Endothelial cell of umbilical vein (primary cell): Measurements from ENCODE around the gene MYH9.

Experiments used
- EZH2 ChIP-seq: IDR thresholded peaks from 2 replicates; pipeline ENCODE4 v1.6.1; 2012; ENCODE audit warnings: borderline replicate concordance, low read depth, mild to moderate bottlenecking, moderate library complexity, low read length, inconsistent platforms; ENCODE audit not compliant: severe bottlenecking
- FOS ChIP-seq: IDR thresholded peaks from 2 replicates; pipeline ENCODE4 v1.6.1; 2011; ENCODE audit warnings: mild to moderate bottlenecking, low read length, moderate library complexity, borderline replicate concordance; ENCODE audit not compliant: insufficient read depth
- GATA2 ChIP-seq: IDR thresholded peaks from 2 replicates; pipeline ENCODE4 v1.7.0; 2011; ENCODE audit warnings: low read depth, mild to moderate bottlenecking, moderate library complexity, mixed read lengths, low read length; ENCODE audit not compliant: insufficient read length, insufficient read depth
- JUN ChIP-seq: IDR thresholded peaks from 2 replicates; pipeline ENCODE4 v1.6.1; 2011; ENCODE audit warnings: borderline replicate concordance, low read depth; ENCODE audit not compliant: insufficient read length, insufficient read depth
- MYC ChIP-seq: IDR thresholded peaks from one replicate; pipeline ENCODE4 v1.6.1; 2011; ENCODE audit warnings: mild to moderate bottlenecking, low read depth, low read length
- POLR2A ChIP-seq: IDR thresholded peaks from 2 replicates; pipeline ENCODE4 v1.6.1; 2012; ENCODE audit warnings: low read depth, mild to moderate bottlenecking, control low read depth, low read length
- POLR2AphosphoS5 ChIP-seq: IDR thresholded peaks from 2 replicates; pipeline ENCODE4 v1.6.1; 2012; ENCODE audit warnings: low read depth, mild to moderate bottlenecking, control low read depth, low read length, moderate library complexity; ENCODE audit not compliant: insufficient read depth
- TF ChIP-seq, protein P1 (sequence below), 2 donors: IDR thresholded peaks; 1 replicate in 1 of 2; 2 replicates in 1 of 2; pipeline ENCODE4 v1.5.1; 2011; ENCODE audit warnings: low read length in 2 of 2, mild to moderate bottlenecking in 2 of 2, moderate library complexity in 2 of 2, control low read depth in 1 of 2, inconsistent platforms in 1 of 2, low read depth in 1 of 2; ENCODE audit not compliant: insufficient read depth in 1 of 2; ENCODE audit errors: extremely low read depth in 1 of 2

DNA sequence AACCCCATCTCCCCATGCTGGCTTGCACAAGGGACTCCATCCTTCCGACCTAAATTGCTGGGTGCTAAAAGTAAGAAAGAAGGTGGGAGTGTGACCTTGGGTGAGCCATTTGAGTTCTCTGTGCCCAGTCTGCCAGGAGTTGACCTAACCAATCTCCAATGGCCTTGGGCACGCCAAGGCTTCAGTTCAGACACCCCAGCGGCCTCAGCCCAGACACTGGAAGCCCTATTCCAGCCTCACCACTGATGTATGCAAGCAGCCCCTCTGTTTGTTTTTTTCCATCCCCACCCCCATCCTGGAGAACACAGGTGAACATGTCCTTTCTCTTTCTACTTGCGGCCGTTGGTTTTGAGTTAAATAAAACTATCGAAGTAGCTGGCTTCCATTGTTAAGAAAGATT is 31.9 kb downstream of the MYH9 start:
- TF ChIP-seq, protein P1, sequence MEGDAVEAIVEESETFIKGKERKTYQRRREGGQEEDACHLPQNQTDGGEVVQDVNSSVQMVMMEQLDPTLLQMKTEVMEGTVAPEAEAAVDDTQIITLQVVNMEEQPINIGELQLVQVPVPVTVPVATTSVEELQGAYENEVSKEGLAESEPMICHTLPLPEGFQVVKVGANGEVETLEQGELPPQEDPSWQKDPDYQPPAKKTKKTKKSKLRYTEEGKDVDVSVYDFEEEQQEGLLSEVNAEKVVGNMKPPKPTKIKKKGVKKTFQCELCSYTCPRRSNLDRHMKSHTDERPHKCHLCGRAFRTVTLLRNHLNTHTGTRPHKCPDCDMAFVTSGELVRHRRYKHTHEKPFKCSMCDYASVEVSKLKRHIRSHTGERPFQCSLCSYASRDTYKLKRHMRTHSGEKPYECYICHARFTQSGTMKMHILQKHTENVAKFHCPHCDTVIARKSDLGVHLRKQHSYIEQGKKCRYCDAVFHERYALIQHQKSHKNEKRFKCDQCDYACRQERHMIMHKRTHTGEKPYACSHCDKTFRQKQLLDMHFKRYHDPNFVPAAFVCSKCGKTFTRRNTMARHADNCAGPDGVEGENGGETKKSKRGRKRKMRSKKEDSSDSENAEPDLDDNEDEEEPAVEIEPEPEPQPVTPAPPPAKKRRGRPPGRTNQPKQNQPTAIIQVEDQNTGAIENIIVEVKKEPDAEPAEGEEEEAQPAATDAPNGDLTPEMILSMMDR (IDR thresholded peaks at IDR 0.05; ENCODE audit: extremely low read depth in 1 of 2, insufficient read depth in 1 of 2, low read depth in 1 of 2, low read length in 2 of 2) = no peak
- TF ChIP-seq POLR2A (no peak), GATA2 (no peak), POLR2AphosphoS5 (no peak), MYC (no peak), JUN (no peak), FOS (no peak), EZH2 (no peak)
